ENCODE results near the gene TFRC. TPM values are rescaled to one million over a fixed set of nuclear protein-coding genes. Genes with fewer than 3 reads are reported as not detected.
"Not testable (repeated sequence)": the region's sequence is repeated elsewhere in the genome, so short reads cannot be mapped to it uniquely, and the experiment has no call there.

The TFRC gene
- total RNA-seq, 1 experiment from 2014 or later = 253 TPM

DNA sequence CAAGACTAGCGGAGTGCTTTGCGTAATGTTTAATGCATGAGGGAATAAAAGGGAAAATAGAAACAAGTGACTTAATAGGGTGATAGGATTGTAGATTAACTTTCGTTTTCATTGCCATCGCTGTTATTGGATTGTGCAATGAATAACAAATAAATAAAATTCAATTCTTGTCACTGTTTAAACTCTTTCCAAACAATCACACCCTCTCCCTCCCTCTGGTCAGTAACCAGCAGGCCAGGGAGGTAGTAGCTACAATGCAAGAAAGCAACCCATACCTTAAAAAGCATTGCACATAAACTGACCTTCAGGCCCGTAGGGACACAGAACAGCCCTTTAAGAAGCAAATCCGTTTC, 705 bp upstream of the TFRC start:
- no peak for DNase-seq (ENCODE audit: low spot score)

DNA sequence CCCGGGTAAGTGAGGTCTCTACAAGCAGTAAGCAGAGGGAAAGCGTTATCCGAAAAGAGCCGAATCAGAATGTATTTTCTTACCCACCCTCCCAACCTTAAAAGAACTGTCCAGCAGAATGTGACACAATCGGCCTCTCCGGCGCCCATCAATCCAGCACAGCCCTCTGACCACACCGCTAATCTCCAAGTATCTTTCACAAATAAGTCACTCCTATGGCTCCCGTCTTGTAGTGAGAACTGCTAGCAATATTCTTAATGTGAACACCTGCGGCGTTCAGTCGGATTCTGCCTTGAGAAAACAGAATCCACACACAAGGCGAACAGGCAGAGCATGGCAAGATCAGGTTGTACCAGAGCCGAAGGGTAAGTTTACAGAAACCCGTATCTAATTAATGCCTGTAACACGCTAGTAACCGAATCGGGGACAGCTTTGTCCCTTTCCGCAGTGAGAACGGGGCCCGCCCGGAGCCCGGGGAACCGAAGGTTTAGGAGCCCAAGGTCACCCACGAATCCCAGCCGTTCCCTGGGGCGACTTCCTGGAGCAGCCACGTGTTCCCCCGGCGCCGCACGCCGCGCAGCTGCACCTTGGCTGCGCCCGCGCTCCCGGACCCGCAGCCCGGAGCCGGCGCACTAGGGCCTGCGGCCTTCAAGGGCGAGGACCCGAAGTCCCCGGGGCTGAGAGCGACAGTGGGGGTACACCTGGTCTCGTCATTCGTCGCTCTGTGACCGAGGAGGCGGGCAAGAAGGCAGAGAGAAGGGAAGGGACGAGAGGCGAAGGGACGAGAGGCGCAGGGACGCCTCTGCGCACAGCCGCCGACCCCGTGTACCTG, 672 bp downstream of the TFRC start:
- peak; percentile 76 for DNase-seq (ENCODE audit: low spot score)

GRCh38 chr3:196080101-196080846, 1.6 kb downstream of the TFRC start:
- peak; percentile 31 for DNase-seq (ENCODE audit: low spot score)

DNA sequence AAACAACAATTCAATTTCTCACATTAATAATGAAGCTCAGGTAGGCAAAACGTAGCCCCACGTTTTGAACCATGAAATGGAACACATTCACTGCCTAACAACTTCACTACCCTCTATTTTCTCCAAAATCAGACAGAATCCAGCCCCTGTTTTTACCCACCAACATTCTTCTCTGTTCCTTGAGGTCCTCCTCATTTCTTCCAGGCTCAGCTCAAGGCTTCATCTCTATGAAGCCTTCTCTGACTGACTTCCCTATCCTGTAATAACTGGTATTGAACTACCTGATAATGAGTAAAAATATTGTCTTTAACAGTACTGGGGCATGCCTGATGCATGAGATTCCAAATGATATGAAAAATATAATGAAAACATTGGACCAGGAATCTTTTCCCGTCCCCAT, 2.2 kb downstream of the TFRC start:
- DNase-seq (ENCODE audit: low spot score) = no peak

- DNase-seq (ENCODE audit: low spot score) = no peak
Measured at GRCh38 chr3:196075013-196075412, 6.9 kb downstream of the TFRC start.

DNA sequence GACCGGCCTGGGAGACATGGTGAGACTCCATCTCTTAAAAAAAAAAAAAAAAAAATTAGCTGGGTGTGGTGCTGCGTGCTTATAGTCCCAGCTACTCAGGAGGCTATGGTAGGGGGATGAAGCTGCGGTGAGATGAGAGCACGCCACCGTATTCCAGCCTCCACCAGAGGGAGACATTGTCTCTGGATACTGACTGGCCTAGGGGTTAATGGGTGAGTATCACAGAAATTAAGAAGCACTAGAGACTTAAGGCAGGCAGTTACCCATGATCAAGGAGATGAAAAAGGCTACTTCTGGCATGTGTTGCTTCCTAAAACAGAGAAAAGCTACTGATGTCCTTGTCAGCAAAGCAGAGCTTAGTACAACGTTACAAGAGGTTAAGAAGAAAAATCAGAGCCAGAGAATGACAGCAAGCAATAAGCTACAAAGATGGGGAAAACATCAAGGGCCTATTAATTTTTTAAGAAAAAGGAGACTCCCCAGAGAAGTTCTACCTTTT, 8.6 kb downstream of the TFRC start:
- peak; percentile 84 for DNase-seq (ENCODE audit: low spot score)

DNA sequence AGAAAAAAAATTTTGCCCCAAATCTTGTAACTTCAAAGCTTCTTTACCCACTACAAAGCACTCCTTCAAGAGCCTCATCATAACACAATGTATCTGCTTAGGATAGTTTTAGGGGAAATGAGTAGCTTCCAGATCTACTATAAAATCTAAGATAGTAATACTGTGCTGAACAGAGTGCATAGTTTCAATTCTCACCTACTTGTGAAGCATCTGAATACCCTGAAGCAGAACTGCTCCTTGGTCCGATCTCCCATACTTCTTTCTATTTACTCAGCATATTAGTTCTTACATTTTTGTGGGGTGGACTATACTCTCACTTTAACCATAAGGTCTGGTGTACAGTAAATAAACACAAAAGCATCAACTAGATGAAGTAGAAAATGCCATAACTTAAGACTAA, 9.6 kb downstream of the TFRC start:
- DNase-seq (ENCODE audit: low spot score) = no peak

GRCh38 chr3:196068812-196069211, 13.1 kb downstream of the TFRC start:
- DNase-seq (ENCODE audit: low spot score) = not testable (repeated sequence)

GRCh38 chr3:196067439-196067838, 14.5 kb downstream of the TFRC start:
- DNase-seq (ENCODE audit: low spot score) = no peak

- no peak for DNase-seq (ENCODE audit: low spot score)
Measured at GRCh38 chr3:196063971-196064370, 17.9 kb downstream of the TFRC start.

- DNase-seq (ENCODE audit: low spot score) = no peak
Measured at GRCh38 chr3:196063456-196063855, 18.4 kb downstream of the TFRC start.

DNA sequence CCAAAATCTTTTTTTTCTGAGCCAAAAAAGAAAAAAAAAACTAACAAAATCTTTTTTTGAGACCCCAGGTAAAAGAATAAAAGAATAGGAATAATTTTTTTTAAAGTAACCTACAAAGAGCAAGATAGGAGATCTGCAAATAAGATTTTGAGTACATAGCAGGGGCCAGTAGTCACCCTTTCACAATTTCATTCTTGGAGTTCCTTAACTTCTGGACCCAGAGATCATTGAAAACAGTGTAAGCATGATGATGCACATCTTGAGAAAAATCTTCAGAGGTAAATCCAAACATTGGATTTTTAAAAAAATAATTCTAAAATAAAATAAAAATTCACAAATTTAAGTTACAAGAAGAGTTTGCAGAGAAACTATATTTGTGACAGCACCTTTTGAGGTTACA, 18.8 kb downstream of the TFRC start:
- DNase-seq (ENCODE audit: low spot score) = no peak

DNA sequence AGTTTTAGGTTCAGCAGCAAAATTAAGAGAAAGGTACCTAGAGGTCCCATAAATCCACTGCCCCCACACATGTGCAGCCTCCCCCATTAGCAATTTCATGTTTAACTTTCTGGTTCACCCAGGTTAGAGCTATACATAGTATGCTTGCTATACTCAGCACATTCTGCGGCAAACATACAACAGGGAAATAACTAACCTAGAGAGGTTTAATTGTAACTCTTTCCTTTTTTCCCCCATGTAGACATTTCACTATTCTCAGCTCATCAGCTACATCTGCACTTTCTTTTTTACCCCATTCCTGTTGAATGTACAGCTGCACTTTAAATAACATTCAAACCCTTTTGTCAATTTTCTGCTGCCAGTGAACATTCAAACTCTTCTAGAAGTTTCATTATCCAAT, 21.1 kb downstream of the TFRC start:
- DNase-seq (ENCODE audit: low spot score) = no peak

DNA sequence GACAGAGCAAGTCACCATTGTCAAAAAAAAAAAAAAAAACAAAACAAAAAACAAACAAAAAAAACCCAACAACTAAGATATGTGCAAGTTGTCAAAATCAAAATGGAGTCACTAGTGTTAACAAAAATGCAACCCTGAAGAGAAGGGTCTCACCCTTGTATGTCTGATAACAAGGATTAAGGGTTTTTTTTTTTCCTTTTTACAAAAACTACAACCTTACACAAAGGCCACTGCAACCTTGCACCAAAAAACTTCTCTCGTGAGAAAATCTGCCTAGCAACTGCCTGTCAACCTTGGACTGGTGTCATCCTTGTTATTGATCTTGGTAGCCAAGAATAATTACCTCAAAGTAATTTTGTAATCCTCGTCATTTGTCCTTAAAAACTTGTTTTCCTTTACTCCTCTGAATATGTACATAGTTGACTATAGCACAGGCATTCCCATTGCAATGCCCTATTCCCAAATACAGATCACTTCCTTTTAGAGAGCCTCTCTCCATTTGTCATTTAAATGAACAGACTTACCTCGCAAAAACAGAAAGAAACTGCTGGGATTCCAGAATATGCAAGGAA, 24.0 kb downstream of the TFRC start:
- DNase-seq (ENCODE audit: low spot score) = no peak

GRCh38 chr3:196056371-196056770, 25.5 kb downstream of the TFRC start:
- DNase-seq (ENCODE audit: low spot score) = not testable (repeated sequence)

DNA sequence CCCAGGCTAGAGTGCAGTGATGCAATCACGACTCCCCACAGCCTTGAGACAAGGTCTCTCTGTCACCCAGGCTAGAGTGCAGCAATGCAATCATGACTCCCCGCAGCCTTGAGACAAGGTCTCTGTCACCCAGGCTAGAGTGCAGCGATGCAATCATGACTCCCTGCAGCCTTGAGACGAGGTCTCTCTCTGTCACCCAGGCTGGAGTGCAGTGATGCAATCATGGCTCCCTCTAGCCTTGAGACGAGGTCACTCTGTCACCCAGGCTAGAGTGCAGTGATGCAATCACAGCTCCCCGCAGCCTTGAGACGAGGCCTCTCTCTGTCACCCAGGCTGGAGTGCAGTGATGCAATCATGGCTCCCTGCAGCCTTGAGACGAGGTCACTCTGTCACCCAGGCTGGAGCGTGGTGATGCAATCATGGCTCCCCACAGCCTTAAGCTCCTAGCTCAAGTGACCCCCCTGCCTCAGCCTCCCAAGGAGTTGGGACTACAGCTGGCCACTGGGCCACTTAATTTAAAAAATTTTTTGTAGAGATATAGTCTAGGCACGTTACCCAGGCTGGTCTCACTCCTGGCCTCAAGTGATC, 26.1 kb downstream of the TFRC start:
- DNase-seq (ENCODE audit: low spot score) = no peak

DNA sequence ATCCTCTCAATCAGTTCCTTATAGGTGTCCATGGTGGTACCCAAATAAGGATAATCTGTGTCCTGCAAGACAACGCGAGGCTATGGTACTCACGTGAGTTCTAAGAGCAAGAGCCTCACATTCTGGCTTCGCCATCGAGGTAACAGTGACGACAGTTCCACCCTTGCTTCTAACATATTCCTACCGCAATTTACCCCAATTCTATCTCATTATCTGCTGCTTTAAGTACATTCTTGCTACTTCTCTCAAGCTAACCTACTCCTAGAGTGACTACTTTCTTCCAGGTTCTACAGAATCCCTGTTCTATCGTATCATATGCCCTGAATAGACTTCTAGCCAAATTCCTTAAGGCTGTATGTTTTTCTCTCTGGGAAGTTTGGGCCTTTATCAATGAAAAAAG, 26.6 kb downstream of the TFRC start:
- no peak for DNase-seq (ENCODE audit: low spot score)

GRCh38 chr3:196054661-196055060, 27.2 kb downstream of the TFRC start:
- DNase-seq (ENCODE audit: low spot score) = no peak

- no peak for DNase-seq (ENCODE audit: low spot score)
Measured at GRCh38 chr3:196053487-196053886, 28.4 kb downstream of the TFRC start.

DNA sequence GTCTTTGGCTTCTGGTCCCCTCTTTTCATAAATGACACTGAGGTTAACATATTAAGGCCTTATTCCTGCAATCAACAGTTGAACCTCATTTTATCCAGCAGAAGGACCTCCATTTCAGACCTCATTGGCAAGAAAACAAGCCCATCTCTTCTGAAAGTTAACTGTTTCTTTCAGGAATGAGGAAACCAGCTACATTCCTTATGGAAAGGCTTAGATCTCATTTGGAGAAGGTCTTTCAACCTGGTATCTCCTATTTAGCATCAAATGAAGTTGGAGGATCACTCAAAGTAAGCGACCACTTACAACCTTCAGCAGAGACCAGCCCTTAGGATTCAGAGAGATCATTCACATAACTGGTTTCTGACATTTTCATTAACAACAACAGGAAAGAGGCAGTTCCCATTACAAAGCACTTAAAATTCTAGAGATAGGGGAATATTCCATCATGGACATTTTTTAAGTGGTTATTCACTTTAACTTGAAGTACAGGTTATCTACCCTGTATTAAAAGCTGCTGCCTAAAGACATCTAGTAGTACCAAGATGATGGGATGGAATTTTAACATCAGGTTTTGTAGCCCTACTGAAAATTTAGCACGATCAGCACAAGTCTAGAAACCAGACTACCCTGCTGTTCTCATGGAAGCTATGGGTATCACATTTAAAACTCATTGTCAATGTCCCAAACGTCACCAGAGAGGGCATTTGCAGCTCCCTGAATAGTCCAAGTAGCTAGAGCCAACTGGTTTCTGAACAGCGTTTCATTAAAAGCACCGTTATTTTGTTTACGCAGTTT, 30.4 kb downstream of the TFRC start:
- no peak for DNase-seq (ENCODE audit: low spot score)

- DNase-seq (ENCODE audit: low spot score) = no peak
Measured at GRCh38 chr3:196050597-196050996, 31.3 kb downstream of the TFRC start.
